Heart right ventricle (tissue), 16 donors: ENCODE measurements around the gene EPHA8. TPM values are rescaled to one million over a fixed set of nuclear protein-coding genes. Genes with fewer than 3 reads are reported as not detected.

ENCODE experiments used
- ATAC-seq, 8 donors: fragments of 200-7000 bp; cut with Tn5 transposase; one replicate each; pipeline ENCODE4 v1.9.1; 2020; ENCODE audit warnings: mild to moderate bottlenecking in 8 of 8, moderate library complexity in 8 of 8, moderate number of reproducible peaks in 1 of 8
- DNase-seq, 2 donors: peaks; one replicate each; pipeline ENCODE4 v3.0.0-alpha.2; 2020
- H3K27ac ChIP-seq, 10 donors: fragments of 200-600 bp; sonication (generic) in 2 of 10; one replicate each; pipeline versions ENCODE4 v1.5.0 to v1.8.0; 2020 to 2022; ENCODE audit warnings: mild to moderate bottlenecking in 3 of 10
- H3K27me3 ChIP-seq, 7 donors: fragments of 200-600 bp; one replicate each; pipeline ENCODE4 v1.8.0; 2021 to 2022; ENCODE audit warnings: mild to moderate bottlenecking in 2 of 7
- H3K36me3 ChIP-seq, 9 donors: fragments of 200-600 bp; sonication (generic) in 1 of 9; one replicate each; pipeline versions ENCODE4 v1.5.0 to v1.8.0; 2020 to 2022; ENCODE audit warnings: mild to moderate bottlenecking in 2 of 9
- H3K4me1 ChIP-seq, 9 donors: fragments of 200-600 bp; sonication (generic) in 1 of 9; one replicate each; pipeline versions ENCODE4 v1.5.0 to v1.8.0; 2020 to 2022; ENCODE audit warnings: mild to moderate bottlenecking in 4 of 9
- H3K4me3 ChIP-seq, 10 donors: fragments of 200-600 bp; sonication (generic) in 2 of 10; one replicate each; pipeline versions ENCODE4 v1.5.0 to v1.8.0; 2020 to 2022; ENCODE audit warnings: mild to moderate bottlenecking in 7 of 10, moderate library complexity in 2 of 10
- H3K9me3 ChIP-seq, 11 donors: fragments of 200-600 bp in 10 of 11; sonication (generic) in 2 of 11; one replicate each; pipeline versions ENCODE4 v1.5.0 to v1.8.0; 2013 to 2022; ENCODE audit warnings: mild to moderate bottlenecking in 2 of 11, control low read depth in 1 of 11, moderate library complexity in 1 of 11
- WGBS, 2 donors: extraction: QIAGEN DNeasy Blood & Tissue Kit; methylation state at CpG; one replicate each; pipeline ENCODE4 v1.1.7; 2013; ENCODE audit warnings: inconsistent platforms in 1 of 2; 5-methylcytosine and 5-hydroxymethylcytosine counted together
- intact Hi-C, 10 donors: fragments of 100-400 bp; cut with DNase I; formaldehyde crosslinking; loops; one replicate each; pipeline versions ENCODE4 v1.11.1 to v1.14.2; 2022
- long read RNA-seq, 3 donors: library from polyadenylated mRNA; unstranded; transcript quantifications; one replicate each; pipeline ENCODE4 v2.0.0, GENCODE V29; 2020 to 2021
- polyA plus RNA-seq, 2 donors: library from polyadenylated mRNA; stranded (reverse); fragments of 200-250 nt; gene quantifications; one replicate each; pipeline ENCODE4 v1.2.3, GENCODE V29; 2013
- total RNA-seq, 10 donors: library from RNA; stranded (reverse); fragmentation: NEBNext Ultra II Directional in 3 of 10; extraction: Animal tissue kit (Norgen Biotek cat#: 25700) in 3 of 10; gene quantifications; one replicate each; pipeline versions ENCODE4 v1.2.1 to v1.2.4, GENCODE V29; 2021 to 2023
- TF ChIP-seq, protein P1 (sequence below), 9 donors: fragments of 200-600 bp; sonication (generic) in 2 of 9; IDR thresholded peaks; one replicate each; pipeline versions ENCODE4 v1.5.0 to v1.8.0; 2021 to 2022; ENCODE audit warnings: antibody characterized with exemption in 9 of 9, mild to moderate bottlenecking in 5 of 9, moderate library complexity in 1 of 9
- donor health status: Arrhythmogenic right ventricular cardiomyopathy.
- donor health status: ischemic (EF 13 %, LVEDD 7.1; RV severe dilation, severe dysfunction).
- donor health status: healthy with polysubstance abuse.
- donor health status: DM: no; HTN: yes; CAD: no.
- donor health status: DM: no; HTN: no; CAD: no.
- donor health status: ischemic (EF 25% LVEDD 6.9; RV normal size, moderate dysfunction).
- donor health status: ischemic (EF 25% LVEDD 5.7; RV mildly dilated, moderate dysfunction).
- donor health status: healthy.
- donor health status: DM: yes; HTN: yes; CAD: no.
- donor health status: Ischemic cardiomyopathy.
- donor health status: ischemic (EF 35%, LVEDD 5.7; RV mildly dilated, moderate dysfunction).
- donor health status: nonischemic (EF 11% LVEDD 7.7; RV severe dilation, severe dysfunction).
- donor health status: DM: yes; HTN: yes; CAD: no.
- donor health status: PGD.
- donor health status: ischemic (EF 29% LVEDD 5.4; RV normal size, mild dysfunction).
- donor health status: nonischemic (EF 23%, LVEDD 6.1; RV moderate dilation, normal function).

EPHA8 gene
- total RNA-seq (under 1 TPM in 1 of 10 donors, not detected in 9; 0.30 TPM), polyA plus RNA-seq (under 1 TPM in 1 of 2 donors, not detected in 1; 0.12 TPM)
- long read RNA-seq, donor 1: 0 reads
- long read RNA-seq, donor 2: 0 reads
- long read RNA-seq, donor 3: 0 reads

DNA sequence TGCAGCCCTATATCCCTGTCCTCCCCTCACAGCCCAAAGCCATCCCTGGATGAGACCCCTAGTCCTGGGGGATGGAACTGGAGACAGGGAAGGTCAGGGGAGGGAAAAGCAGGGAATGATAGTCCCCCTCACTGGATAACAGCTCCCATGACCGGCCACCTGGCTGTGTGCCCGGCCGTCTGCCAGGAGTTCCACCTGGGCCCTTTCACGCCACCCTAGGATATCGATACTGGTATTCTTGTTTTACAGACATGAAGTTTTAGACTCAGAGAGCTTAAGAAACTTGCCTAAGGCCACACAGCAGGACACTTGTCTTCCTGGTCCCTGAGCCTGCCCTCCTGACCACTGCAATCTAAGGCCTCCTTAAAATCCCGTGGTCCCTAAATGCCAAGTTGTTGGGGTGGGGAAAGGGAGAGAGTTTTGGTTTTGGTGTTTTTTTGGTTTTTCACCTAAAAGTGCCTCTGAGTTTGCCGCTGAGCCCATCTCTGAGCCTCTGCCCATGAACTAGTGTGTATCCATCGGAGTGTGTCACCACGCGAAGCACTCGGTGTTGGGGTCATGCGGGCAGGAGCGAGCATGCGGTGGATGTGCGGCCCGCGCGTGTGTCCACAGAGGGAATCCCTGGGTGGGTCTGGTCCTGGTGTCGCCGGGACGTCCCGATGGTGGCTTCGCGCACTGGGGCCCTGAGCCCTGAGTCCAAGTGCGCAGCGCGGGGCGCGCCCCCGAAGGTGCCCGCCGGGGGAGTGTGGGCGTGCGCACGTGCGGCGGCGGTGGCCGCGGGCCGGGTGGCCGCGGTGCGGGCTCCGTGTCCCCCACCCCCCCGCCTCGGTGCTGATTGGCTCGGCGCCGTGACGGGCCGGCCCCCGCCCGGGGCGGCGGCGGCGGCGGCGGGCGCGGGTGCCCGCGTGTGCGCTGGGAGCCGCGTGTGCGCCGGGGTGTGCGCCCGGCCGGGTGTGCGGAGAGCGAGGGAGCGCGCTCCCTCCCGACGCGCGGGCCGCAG lies at the start of gene EPHA8:
EPHA8 (plus strand) TSS at position 906 of the 1,000 bp plus-strand sequence. CDS start 147 bp downstream, outside the sequence.
- 6 to 12% methylated on average over 41 to 79 of the region's 81 CpGs for WGBS, 2 donors
- ATAC-seq (no peak), DNase-seq (no peak)
- H3K36me3 ChIP-seq: no peaks in the 10 kb centered on the region
- TF ChIP-seq, protein P1, sequence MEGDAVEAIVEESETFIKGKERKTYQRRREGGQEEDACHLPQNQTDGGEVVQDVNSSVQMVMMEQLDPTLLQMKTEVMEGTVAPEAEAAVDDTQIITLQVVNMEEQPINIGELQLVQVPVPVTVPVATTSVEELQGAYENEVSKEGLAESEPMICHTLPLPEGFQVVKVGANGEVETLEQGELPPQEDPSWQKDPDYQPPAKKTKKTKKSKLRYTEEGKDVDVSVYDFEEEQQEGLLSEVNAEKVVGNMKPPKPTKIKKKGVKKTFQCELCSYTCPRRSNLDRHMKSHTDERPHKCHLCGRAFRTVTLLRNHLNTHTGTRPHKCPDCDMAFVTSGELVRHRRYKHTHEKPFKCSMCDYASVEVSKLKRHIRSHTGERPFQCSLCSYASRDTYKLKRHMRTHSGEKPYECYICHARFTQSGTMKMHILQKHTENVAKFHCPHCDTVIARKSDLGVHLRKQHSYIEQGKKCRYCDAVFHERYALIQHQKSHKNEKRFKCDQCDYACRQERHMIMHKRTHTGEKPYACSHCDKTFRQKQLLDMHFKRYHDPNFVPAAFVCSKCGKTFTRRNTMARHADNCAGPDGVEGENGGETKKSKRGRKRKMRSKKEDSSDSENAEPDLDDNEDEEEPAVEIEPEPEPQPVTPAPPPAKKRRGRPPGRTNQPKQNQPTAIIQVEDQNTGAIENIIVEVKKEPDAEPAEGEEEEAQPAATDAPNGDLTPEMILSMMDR (IDR thresholded peaks at IDR 0.05): no peak
- H3K4me1 ChIP-seq: peaks cover 0 to 3% (median 0%) of the 10 kb centered on the region in 9 donors
- no peak within 1 kb of the TSS for H3K27ac ChIP-seq
- H3K9me3 ChIP-seq: no peaks in the 10 kb centered on the region
- intact Hi-C loops: no loop called here
- peaks cover 0 to 94% (median 81%) of the 10 kb centered on the region in 7 donors for H3K27me3 ChIP-seq
- peak within 1 kb of the TSS in 3 of 10 donors; percentile 14 to 22 (median 17) for H3K4me3 ChIP-seq

DNA sequence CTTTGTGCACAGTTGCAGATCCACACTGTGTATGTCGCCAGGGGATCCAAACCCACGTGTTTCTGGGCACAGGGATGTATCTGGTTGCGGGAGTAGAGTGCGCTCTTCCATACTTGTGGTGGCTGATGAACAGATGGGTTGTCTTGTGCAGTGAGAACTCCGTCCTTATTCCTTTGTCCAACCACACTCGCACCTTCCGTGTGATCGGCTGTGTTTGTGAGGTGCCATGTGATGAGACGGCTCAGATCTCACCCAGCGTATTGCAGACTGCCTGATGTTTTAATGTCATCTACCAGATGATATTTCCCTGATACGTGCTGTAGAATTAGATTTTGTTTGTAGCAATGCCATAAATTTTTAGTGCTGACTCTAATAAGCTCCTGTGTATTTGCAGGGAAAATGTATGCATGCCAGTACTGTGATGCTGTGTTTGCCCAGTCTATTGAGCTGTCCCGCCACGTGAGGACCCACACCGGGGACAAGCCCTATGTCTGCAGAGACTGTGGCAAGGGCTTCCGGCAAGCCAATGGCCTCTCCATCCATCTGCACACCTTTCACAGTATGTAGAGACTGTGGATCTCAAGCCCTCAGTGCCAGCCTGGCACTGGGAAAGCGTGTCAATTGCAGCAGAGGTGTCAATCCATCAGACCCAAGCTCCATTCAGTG lies 46.2 kb upstream of the EPHA8 start:
- Histone ChIP-seq H3K27me3 (no peaks in the 10 kb centered on the region), H3K9me3 (no peaks in the 10 kb centered on the region), H3K4me1 (no peaks in the 10 kb centered on the region), H3K36me3 (peaks cover 0 to 100% (median 73%) of the 10 kb centered on the region in 9 donors), H3K27ac (no peak overlapping the region), H3K4me3 (no peak overlapping the region)
- TF ChIP-seq, protein P1 (IDR thresholded peaks at IDR 0.05): no peak
- no peak for DNase-seq
- no peak for ATAC-seq
- intact Hi-C loops: no loop called here
- WGBS, 2 donors: 95 to 97% methylated on average over 16 of the region's 16 CpGs

DNA sequence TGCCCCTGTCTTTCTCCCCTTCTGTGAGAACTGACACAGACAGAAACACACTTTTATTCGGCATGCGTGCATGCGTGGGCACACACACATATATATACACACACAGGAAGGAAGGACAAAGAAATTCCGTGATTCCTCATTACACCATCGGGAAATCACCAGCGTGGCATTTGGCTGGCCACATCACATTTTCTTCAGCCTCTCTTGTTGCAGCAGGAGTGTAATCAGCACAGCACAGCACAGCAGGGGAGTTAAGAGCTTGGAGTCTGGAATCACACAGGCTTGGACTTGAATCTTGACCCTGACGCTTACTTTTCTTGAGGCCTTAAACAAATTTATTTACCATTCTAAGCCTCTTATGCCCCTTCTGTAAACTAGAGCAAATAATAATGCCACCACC lies 45.3 kb upstream of the EPHA8 start:
- Histone ChIP-seq H3K36me3 (peaks cover 0 to 100% (median 78%) of the 10 kb centered on the region in 9 donors), H3K27ac (no peak overlapping the region), H3K4me3 (no peak overlapping the region), H3K4me1 (no peaks in the 10 kb centered on the region), H3K9me3 (no peaks in the 10 kb centered on the region), H3K27me3 (no peaks in the 10 kb centered on the region)
- no peak for ATAC-seq
- DNase-seq: no peak
- WGBS, 2 donors: 82 to 87% methylated on average over 7 of the region's 7 CpGs
- TF ChIP-seq, protein P1 (IDR thresholded peaks at IDR 0.05): no peak
- intact Hi-C loops: no loop called here

DNA sequence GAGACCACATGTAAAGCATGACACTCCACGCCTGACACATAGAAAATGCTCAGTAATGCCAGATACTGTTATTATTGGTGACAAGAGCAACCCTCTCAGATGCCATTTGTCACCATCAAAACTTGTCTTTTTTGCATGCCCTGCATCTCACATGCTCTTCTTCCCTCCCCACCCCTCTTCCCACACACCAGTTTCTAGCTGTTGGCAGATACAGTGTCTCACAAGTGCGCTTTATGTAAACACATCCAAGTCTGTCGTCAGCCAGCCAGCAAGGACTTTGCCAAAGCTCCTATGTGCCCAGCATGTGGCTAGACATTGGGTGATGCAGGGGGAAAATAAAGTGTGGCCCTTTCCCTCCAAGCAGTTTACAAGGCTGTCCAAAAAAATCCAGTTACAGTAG lies 44.9 kb upstream of the EPHA8 start:
- no peaks in the 10 kb centered on the region for H3K4me1 ChIP-seq
- no peak overlapping the region for H3K27ac ChIP-seq
- peaks cover 0 to 100% (median 78%) of the 10 kb centered on the region in 9 donors for H3K36me3 ChIP-seq
- no peaks in the 10 kb centered on the region for H3K27me3 ChIP-seq
- ATAC-seq: peak in 1 of 8 donors; percentile 53
- H3K9me3 ChIP-seq: no peaks in the 10 kb centered on the region
- intact Hi-C loops: no loop called here
- TF ChIP-seq, protein P1 (IDR thresholded peaks at IDR 0.05): no peak
- WGBS, 2 donors: 73 to 74% methylated on average over 3 of the region's 3 CpGs
- H3K4me3 ChIP-seq: no peak overlapping the region
- no peak for DNase-seq
